ENCODE data around the gene SLC9A5. TPM values are rescaled to one million over a fixed set of nuclear protein-coding genes. Genes with fewer than 3 reads are reported as not detected.
A peak's percentile ranks its signal among the peaks of the same experiment; 100 is the strongest.

SLC9A5 gene
- total RNA-seq, 2 donors from 2014 or later = 0.27 to 2.6 TPM

GRCh38 chr16:67305216-67306071, 56.7 kb downstream of the SLC9A5 start:
- Histone ChIP-seq H3K4me1 (replicated peaks) (peaks cover 8% of the 10 kb centered on the region), H3K9me3 (no peaks in the 10 kb centered on the region), H3K27ac (no peak overlapping the region), H3K27me3 (replicated peaks; ENCODE audit: insufficient read depth) (no peaks in the 10 kb centered on the region), H3K4me3 (no peak overlapping the region), H3K36me3 (no peaks in the 10 kb centered on the region)
- no peak for DNase-seq (ENCODE audit: low spot score)
- no peak for TF ChIP-seq POLR2A (IDR thresholded peaks at IDR 0.05)
- TF ChIP-seq CTCF (IDR thresholded peaks at IDR 0.05) = no peak
- WGBS = 97% methylated on average over 13 of the region's 13 CpGs
- intact Hi-C loops (cut with DNase I) = no loop called here

- no peaks in the 10 kb centered on the region for H3K9me3 ChIP-seq
- no peaks in the 10 kb centered on the region for H3K4me1 ChIP-seq (replicated peaks)
- H3K27me3 ChIP-seq (replicated peaks; ENCODE audit: insufficient read depth) = no peaks in the 10 kb centered on the region
- H3K4me3 ChIP-seq = no peak overlapping the region
- no peaks in the 10 kb centered on the region for H3K36me3 ChIP-seq
- H3K27ac ChIP-seq = no peak overlapping the region
- TF ChIP-seq POLR2A (IDR thresholded peaks at IDR 0.05) = no peak
- no peak for TF ChIP-seq POLR2AphosphoS5 (IDR thresholded peaks at IDR 0.05)
- no peak for TF ChIP-seq CTCF (IDR thresholded peaks at IDR 0.05)
- no peak for DNase-seq (ENCODE audit: low spot score)
- intact Hi-C loops (cut with DNase I) = no loop called here
- 89% methylated on average over 3 of the region's 3 CpGs for WGBS
Measured at GRCh38 chr16:67310561-67310960, 61.8 kb downstream of the SLC9A5 start.

- Histone ChIP-seq H3K27ac (no peak overlapping the region), H3K36me3 (no peaks in the 10 kb centered on the region), H3K27me3 (replicated peaks; ENCODE audit: insufficient read depth) (no peaks in the 10 kb centered on the region), H3K4me1 (replicated peaks) (no peaks in the 10 kb centered on the region), H3K4me3 (no peak overlapping the region), H3K9me3 (no peaks in the 10 kb centered on the region)
- TF ChIP-seq POLR2AphosphoS5 (IDR thresholded peaks at IDR 0.05) (peak; percentile 6), POLR2A (IDR thresholded peaks at IDR 0.05) (no peak), CTCF (IDR thresholded peaks at IDR 0.05) (no peak)
- intact Hi-C loops (cut with DNase I) = no loop called here
- DNase-seq (ENCODE audit: low spot score) = no peak
- WGBS = 48% methylated on average over 5 of the region's 5 CpGs
Measured at GRCh38 chr16:67311607-67312488, 63.1 kb downstream of the SLC9A5 start.

- Histone ChIP-seq H3K4me1 (replicated peaks) (no peaks in the 10 kb centered on the region), H3K27me3 (replicated peaks; ENCODE audit: insufficient read depth) (no peaks in the 10 kb centered on the region), H3K27ac (no peak overlapping the region), H3K9me3 (no peaks in the 10 kb centered on the region), H3K36me3 (no peaks in the 10 kb centered on the region), H3K4me3 (no peak overlapping the region)
- intact Hi-C loops (cut with DNase I) = no loop called here
- TF ChIP-seq CTCF (IDR thresholded peaks at IDR 0.05) (no peak), POLR2AphosphoS5 (IDR thresholded peaks at IDR 0.05) (no peak)
- DNase-seq (ENCODE audit: low spot score) = no peak
Measured at GRCh38 chr16:67312719-67313118, 63.9 kb downstream of the SLC9A5 start.
